ENCODE data around the gene CASP12. TPM values are rescaled to one million over a fixed set of nuclear protein-coding genes. Genes with fewer than 3 reads are reported as not detected.

The CASP12 gene
- total and polyA plus RNA-seq, 2 experiments from 2014 or later: not detected

- TF ChIP-seq REST (IDR thresholded peaks at IDR 0.05; ENCODE audit: unreplicated experiment): no peak
- TF ChIP-seq EZH2 (IDR thresholded peaks at IDR 0.05; ENCODE audit: low read depth, unreplicated experiment): no peak
- TF ChIP-seq, protein P1, sequence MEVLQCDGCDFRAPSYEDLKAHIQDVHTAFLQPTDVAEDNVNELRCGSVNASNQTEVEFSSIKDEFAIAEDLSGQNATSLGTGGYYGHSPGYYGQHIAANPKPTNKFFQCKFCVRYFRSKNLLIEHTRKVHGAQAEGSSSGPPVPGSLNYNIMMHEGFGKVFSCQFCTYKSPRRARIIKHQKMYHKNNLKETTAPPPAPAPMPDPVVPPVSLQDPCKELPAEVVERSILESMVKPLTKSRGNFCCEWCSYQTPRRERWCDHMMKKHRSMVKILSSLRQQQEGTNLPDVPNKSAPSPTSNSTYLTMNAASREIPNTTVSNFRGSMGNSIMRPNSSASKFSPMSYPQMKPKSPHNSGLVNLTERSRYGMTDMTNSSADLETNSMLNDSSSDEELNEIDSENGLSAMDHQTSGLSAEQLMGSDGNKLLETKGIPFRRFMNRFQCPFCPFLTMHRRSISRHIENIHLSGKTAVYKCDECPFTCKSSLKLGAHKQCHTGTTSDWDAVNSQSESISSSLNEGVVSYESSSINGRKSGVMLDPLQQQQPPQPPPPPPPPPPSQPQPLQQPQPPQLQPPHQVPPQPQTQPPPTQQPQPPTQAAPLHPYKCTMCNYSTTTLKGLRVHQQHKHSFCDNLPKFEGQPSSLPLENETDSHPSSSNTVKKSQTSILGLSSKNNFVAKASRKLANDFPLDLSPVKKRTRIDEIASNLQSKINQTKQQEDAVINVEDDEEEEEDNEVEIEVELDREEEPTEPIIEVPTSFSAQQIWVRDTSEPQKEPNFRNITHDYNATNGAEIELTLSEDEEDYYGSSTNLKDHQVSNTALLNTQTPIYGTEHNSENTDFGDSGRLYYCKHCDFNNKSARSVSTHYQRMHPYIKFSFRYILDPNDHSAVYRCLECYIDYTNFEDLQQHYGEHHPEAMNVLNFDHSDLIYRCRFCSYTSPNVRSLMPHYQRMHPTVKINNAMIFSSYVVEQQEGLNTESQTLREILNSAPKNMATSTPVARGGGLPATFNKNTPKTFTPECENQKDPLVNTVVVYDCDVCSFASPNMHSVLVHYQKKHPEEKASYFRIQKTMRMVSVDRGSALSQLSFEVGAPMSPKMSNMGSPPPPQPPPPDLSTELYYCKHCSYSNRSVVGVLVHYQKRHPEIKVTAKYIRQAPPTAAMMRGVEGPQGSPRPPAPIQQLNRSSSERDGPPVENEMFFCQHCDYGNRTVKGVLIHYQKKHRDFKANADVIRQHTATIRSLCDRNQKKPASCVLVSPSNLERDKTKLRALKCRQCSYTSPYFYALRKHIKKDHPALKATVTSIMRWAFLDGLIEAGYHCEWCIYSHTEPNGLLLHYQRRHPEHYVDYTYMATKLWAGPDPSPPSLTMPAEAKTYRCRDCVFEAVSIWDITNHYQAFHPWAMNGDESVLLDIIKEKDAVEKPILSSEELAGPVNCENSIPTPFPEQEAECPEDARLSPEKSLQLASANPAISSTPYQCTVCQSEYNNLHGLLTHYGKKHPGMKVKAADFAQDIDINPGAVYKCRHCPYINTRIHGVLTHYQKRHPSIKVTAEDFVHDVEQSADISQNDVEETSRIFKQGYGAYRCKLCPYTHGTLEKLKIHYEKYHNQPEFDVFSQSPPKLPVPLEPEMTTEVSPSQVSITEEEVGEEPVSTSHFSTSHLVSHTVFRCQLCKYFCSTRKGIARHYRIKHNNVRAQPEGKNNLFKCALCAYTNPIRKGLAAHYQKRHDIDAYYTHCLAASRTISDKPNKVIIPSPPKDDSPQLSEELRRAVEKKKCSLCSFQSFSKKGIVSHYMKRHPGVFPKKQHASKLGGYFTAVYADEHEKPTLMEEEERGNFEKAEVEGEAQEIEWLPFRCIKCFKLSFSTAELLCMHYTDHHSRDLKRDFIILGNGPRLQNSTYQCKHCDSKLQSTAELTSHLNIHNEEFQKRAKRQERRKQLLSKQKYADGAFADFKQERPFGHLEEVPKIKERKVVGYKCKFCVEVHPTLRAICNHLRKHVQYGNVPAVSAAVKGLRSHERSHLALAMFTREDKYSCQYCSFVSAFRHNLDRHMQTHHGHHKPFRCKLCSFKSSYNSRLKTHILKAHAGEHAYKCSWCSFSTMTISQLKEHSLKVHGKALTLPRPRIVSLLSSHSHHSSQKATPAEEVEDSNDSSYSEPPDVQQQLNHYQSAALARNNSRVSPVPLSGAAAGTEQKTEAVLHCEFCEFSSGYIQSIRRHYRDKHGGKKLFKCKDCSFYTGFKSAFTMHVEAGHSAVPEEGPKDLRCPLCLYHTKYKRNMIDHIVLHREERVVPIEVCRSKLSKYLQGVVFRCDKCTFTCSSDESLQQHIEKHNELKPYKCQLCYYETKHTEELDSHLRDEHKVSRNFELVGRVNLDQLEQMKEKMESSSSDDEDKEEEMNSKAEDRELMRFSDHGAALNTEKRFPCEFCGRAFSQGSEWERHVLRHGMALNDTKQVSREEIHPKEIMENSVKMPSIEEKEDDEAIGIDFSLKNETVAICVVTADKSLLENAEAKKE (CRISPR knock-in tag; IDR thresholded peaks at IDR 0.05): no peak
Measured at GRCh38 chr11:104883342-104883741, 14.9 kb downstream of the CASP12 start (continued).

GRCh38 chr11:104881117-104881794, 17.0 kb downstream of the CASP12 start:
- H3K4me1 ChIP-seq (ENCODE audit: insufficient read depth): no peaks in the 10 kb centered on the region
- DNase-seq (ENCODE audit: low spot score) (no peak), ATAC-seq (no peak)
- H3K27me3 Mint-ChIP-seq (ENCODE audit: insufficient read depth, low read depth, poor library complexity): peaks cover 4% of the 10 kb centered on the region
- H3K4me3 Mint-ChIP-seq: no peak overlapping the region
- H3K4me3 ChIP-seq: no peak overlapping the region
- no peaks in the 10 kb centered on the region for H3K79me2 ChIP-seq (replicated peaks; ENCODE audit: insufficient read depth)
- no peaks in the 10 kb centered on the region for H4K20me1 ChIP-seq (replicated peaks; ENCODE audit: insufficient read depth)
- H2AFZ ChIP-seq: 0 out of 2 replicates have a peak overlapping the region, but pooled peaks have one; percentile 61
- no peaks in the 10 kb centered on the region for H3K36me3 Mint-ChIP-seq (ENCODE audit: low read depth)
- no peaks in the 10 kb centered on the region for H3K9me3 Mint-ChIP-seq
- H3K4me2 ChIP-seq: no peak overlapping the region
- H3F3A ChIP-seq (replicated peaks; ENCODE audit: low read depth): no peaks in the 10 kb centered on the region
- peaks cover 15% of the 10 kb centered on the region; the same call in 1 of the 2 replicates for H3K9me2 ChIP-seq (ENCODE audit: insufficient read depth)
- no peak overlapping the region for H3K27ac Mint-ChIP-seq
- H3K4me1 Mint-ChIP-seq: 0 out of 3 replicates have a peak, but pooled peaks cover 2% of the 10 kb centered on the region
- H3K27me3 ChIP-seq (ENCODE audit: insufficient read depth): no peaks in the 10 kb centered on the region
- H3K27ac ChIP-seq (ENCODE audit: low read depth): no peak overlapping the region
- no peaks in the 10 kb centered on the region for H3K36me3 ChIP-seq (ENCODE audit: insufficient read depth)
- TF ChIP-seq EZH2 (IDR thresholded peaks at IDR 0.05; ENCODE audit: low read depth, unreplicated experiment) (no peak), REST (IDR thresholded peaks at IDR 0.05; ENCODE audit: unreplicated experiment) (no peak), NANOG (IDR thresholded peaks at IDR 0.05; ENCODE audit: borderline replicate concordance) (no peak), STAT1 (IDR thresholded peaks at IDR 0.05; ENCODE audit: unreplicated experiment) (no peak)

Measured in GM23338 (cell line).